SHP77 treated with DMSO at 0.1 percent for 48 hours (cell line): ENCODE data around the gene PI4KA.
"Not testable (repeated sequence)": the region's sequence is repeated elsewhere in the genome, so short reads cannot be mapped to it uniquely, and the experiment has no call there.

Experiments
- DNase-seq: peaks from one replicate; lab custom pipeline; 2025; lab: John Stamatoyannopoulos, UW

PI4KA gene

GRCh38 chr22:20775342-20775895 is 83.2 kb downstream of the PI4KA start:
- no peak for DNase-seq

GRCh38 chr22:20774882-20775281 is 83.7 kb downstream of the PI4KA start:
- DNase-seq = no peak

GRCh38 chr22:20773793-20774212 is 84.8 kb downstream of the PI4KA start, which contains the start of gene SERPIND1:
Gene SERPIND1 (plus strand): TSS chr22:20774113. CDS start chr22:20779313, 5,200 bp downstream.
- DNase-seq = no peak

GRCh38 chr22:20771918-20772625 is 86.5 kb downstream of the PI4KA start:
- no peak for DNase-seq

- DNase-seq = not testable (repeated sequence)
These were observed 89.2 kb downstream of the PI4KA start for GRCh38 chr22:20769496-20769826.

GRCh38 chr22:20766530-20766929 is 92.1 kb downstream of the PI4KA start:
- no peak for DNase-seq

GRCh38 chr22:20765938-20766337 is 92.7 kb downstream of the PI4KA start:
- no peak for DNase-seq

- no peak for DNase-seq
These were observed 93.9 kb downstream of the PI4KA start for GRCh38 chr22:20764729-20765128.

GRCh38 chr22:20764471-20764720 is 94.2 kb downstream of the PI4KA start:
- no peak for DNase-seq

GRCh38 chr22:20763630-20764470 is 94.8 kb downstream of the PI4KA start:
- no peak for DNase-seq

- no peak for DNase-seq
These were observed 96.3 kb downstream of the PI4KA start for GRCh38 chr22:20762233-20762796.

GRCh38 chr22:20761536-20761935 is 97.1 kb downstream of the PI4KA start:
- no peak for DNase-seq

- no peak for DNase-seq
These were observed 98.5 kb downstream of the PI4KA start for GRCh38 chr22:20760084-20760483.

GRCh38 chr22:20758688-20759087 is 99.9 kb downstream of the PI4KA start:
- DNase-seq = no peak

GRCh38 chr22:20756846-20757245 is 101.8 kb downstream of the PI4KA start:
- DNase-seq = no peak

GRCh38 chr22:20752873-20753272 is 105.7 kb downstream of the PI4KA start:
- DNase-seq = no peak

- DNase-seq = no peak
These were observed 106.4 kb downstream of the PI4KA start for GRCh38 chr22:20752104-20752741.

- DNase-seq = peak; percentile 54
These were observed 107.3 kb downstream of the PI4KA start for GRCh38 chr22:20751185-20751851.

GRCh38 chr22:20750461-20751184 is 108.0 kb downstream of the PI4KA start:
- DNase-seq = peak; percentile 78

GRCh38 chr22:20749453-20749852 is 109.2 kb downstream of the PI4KA start:
- no peak for DNase-seq

- no peak for DNase-seq
These were observed 109.7 kb downstream of the PI4KA start for GRCh38 chr22:20748731-20749428.
